GM19023 (cell line): ENCODE results near the gene CD3E.

ENCODE experiments used
- ATAC-seq: cut with Tn5 transposase; IDR thresholded peaks from one replicate; pipeline ENCODE4 v1.9.1; 2021; ENCODE audit warnings: mild to moderate bottlenecking, moderate library complexity; ENCODE audit not compliant: unreplicated experiment

CD3E gene

DNA sequence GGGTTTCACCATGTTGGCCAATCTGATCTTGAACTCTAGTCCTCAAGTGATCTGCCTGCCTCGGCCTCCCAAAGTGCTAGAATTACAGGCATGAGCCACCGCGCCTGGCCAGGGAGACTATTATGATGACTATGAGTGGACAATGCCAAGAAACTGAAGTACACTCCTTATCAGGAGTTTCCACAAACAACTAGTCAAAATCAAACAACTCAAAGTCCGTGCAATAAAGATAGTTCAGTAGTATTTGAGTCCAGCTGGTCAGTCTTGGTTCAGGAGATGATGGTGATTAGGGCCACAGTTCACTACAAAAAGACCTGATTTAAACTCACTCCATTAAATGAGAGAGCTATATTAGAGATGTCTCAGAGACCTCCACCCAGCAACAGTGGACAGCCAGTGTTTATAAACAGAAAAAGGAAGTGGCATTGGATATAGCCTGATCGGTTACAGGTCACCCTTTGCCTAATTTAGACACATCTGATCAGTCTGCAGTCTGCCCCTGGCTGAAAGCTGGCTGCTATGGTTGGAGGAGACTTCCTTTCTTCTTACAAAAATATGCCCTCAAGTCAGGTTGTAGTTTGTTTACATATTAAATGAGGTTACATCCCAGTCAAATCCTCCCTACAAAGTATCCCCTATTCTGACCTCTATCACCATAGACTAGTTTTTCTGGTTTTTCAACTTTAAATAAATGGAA is 17.0 kb downstream of the CD3E start:
- no peak for ATAC-seq

DNA sequence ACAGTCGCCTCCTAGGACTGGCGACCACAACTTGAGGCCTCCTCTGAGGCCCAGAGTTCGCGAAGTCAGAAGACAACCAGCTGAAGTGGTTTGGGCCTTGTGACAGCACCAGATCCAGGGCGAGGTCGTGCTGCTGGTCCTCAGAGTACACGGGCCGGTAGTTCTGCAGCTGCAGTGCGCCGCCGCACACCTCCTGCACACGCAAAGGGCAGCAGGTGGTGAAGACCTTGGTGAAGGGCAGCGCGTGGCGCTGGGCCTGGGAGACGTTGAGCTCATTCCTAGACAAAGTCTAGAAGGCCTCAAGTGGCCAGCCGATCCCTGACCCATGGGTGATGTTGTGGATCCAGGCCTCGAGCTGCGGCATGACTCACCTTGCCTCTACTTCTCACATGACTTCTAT is 18.2 kb downstream of the CD3E start:
- no peak for ATAC-seq

DNA sequence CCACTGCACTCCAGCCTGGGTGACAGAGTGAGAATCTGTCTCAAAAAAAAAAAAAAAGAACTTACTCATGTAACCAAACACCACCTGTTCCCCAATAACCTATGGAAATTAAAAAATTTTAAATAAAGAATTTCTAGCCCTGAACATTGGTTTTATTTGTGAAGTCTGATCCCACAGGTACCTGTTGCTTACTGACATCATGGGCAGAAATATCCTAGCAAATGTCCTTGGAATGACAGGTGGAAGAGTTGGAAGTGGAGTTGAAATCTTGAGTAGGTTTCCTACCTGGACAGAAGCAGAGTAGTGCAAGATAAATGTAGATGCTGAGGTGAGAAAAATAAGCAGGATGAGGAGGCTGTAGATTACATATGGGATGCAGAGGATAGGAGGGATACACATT is 20.8 kb downstream of the CD3E start:
- no peak for ATAC-seq

DNA sequence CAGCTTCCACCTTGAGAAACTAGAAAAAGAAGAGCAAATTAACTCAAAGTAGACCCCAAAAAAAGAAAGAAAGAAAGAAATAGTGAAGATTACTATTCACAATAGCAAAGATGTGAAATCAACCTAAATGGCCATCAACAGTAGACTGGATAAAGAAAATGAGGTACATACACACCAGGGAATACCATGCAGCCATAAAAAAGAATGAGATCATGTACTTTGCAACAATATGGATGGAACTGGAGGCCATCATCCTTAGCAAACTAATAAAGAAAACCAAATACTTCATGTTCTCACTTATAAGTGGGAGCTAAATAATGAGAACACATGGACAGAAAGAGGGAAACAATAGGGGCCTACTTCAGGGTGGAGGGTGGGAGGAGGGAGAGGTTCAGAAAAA is 24.2 kb downstream of the CD3E start:
- no peak for ATAC-seq

DNA sequence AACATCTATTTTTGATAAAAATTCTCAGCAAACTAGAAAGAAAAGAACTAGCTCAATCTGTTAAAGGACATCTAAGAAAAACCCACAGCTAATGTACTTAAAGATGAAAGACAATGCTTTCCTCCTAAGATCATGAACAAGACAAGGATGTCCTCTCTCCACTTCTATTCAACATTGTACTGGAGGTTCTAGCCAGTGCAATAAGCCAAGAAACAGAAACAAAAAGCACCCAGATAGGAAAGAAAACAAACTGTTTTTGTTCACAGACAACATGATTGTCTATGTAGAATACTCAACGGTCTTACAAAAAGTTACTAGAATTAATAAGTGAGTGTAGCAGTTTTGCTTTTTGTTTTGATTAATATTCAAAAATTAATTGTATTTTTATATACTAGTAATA is 30.2 kb downstream of the CD3E start:
- ATAC-seq = no peak

DNA sequence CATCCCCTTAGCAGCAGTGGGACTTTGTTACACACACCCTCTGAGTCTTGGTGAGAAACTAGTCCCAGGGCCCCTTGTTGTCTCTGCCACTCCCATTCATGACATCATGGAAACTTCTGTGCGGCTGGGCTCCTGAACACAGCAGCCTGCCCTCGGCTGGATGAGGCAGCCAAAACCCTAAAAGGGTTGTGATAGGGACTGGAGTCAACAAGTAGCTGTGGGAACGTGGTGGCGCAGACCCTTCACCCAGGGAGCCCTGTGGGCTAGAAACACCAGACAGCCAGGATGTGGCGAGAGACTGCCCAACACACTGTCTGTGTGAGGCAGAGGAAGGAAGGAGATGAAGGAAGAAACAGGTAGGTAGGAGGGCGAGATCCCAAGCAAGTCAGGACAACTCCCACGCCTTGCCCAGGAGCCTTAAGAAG is 34.1 kb downstream of the CD3E start:
- ATAC-seq = no peak

DNA sequence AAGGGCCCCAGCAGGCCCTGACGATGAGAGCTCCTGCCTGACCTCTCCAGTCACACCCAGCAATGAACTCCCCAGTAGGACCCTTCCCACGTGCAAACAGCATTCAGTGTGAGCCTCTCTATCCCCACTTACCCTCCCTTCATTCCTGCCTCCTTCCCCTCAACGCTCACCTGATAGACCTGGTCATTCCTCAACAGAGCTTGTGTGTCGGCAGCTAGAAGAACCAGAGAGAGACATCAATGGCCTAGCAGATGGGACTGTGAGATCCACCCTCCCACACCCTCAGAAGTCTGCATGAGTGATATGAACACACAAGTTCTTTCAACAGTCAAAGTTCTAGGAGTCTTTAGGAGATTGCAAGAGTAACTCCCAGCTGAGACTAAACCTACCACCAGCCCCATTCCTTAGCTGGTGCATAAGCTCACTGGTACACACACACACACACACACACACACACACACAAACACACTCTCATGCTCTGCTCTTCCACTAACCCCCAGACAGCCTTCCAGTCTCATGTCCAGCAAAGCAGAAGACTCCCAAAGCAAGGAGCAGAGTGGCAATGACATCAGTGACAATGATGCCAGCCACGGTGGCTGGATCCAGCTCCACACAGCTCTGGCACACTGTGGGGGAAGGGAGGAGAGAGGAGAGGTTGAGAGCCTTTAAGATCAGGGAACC is 34.9 kb downstream of the CD3E start:
- no peak for ATAC-seq

DNA sequence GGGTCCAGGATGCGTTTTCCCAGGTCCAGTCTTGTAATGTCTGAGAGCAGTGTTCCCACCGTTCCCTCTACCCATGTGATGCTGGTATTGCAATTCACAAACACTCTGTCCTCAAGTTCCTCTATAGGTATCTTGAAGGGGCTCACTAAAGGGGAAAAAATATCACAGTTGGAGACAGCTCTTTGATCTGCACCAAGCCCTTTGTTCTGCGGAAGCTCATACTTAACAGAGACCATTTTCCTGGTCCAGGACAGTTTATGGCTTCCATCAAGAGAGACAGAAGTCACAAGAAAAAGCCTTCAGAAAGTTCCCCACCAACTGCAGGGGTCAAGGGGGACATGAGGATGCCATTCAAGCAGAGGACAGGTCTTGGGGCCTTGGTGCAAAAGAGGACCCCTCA is 35.9 kb downstream of the CD3E start:
- no peak for ATAC-seq

DNA sequence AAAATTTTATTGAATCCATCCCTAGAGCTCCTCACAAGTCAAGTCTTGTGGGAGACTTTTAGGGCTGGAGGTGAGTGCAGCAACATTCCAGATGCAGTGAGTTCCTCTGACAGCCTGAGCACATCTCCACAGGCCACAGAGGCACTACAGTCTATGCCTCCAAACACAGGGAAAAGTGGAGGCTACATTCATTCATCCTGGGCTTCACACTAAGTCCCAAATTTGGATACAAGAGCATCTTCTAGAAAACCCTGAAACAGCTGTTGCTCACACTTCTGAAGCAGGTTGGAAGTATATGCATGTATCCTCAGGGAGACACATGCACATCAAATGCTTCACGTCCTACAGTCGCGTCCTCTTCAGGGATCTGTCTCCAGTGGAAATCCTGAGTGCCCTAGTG is 36.7 kb downstream of the CD3E start:
- no peak for ATAC-seq

DNA sequence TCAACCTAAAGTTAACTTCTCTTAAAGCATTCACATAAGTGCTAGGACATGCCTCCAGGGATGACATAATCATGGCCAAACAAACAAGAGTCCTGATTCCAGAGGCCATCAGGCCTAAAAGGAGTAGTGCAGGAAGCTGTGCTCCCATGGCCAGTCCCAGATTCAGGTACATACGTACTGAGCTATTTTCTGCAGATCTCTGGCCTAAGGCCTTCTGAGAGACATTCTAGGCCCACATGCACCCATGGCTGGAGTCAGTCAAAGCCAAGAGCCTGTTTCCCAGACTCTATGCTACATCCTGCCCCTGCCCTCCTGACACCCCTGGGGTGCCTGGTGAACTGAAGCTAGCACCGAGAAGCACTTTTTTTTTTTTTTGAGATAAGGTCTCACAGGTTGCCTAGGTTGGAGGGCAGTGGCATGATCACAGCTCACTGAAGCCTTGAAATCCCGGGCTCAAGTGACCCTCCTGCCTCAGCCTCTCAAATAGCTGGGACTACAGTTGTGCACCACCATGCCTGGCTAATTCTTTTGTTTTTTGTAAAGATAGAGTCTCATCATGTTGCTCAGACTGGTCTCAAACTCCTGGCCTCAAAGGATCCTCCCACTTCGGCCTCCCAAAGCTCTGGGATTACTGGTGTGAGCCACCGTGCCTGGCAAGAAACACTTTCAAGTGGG is 37.4 kb downstream of the CD3E start:
- ATAC-seq = no peak

DNA sequence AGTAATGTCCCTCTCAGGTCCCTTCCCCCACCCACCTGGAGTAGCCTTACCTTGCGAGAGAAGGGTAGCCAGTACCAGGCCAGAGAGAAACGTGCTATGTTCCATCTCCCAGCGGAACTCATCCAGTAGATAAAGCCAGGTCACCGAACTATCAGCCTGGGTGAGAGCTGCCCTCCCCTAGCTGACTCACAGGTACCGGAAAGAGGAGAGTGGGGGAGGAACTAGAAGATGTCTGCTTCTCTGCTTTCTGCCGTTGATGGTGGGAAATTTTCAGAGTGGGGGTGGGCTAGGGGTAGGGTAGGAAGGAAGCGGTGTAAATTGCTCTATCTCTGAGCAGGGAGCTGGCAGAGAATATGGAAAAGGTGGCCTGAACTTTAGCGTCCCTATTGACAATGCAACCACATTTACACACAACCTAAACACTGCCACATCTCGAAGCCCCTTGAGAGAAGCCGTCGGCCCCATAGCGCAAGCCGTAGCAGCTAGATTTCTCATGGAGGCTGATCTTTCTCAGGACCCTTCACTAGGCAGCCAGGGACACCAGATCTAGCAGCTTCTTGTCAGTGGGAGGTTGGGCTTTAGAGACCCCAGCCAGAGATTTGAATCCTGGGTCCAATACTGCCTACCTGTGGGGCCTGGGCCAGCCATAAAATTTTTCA is 38.1 kb downstream of the CD3E start, which contains the start of gene CD3D:
Gene CD3D (minus strand): TSS at position 203 of the 659 bp plus-strand sequence. CDS start 98 bp downstream, at position 105.
- no peak for ATAC-seq

DNA sequence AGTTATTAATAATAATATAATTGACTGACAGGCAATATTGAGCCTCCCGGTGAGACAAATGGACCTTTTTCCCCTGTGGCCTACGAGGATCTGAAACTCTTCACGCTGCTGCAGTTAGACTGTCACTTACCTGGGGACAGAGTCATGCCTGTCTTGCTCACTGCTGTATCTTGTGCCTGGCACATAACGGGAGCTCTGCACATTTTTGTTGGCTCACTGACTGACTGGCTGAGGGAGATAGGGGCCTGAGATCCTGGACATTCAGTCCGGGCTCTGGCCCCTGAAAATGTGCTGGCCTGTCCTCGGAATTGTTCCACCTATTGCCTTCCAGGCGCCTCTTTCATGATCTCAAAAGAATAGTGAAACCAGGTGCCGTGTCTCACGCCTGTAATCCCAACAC is 38.7 kb downstream of the CD3E start:
- no peak for ATAC-seq

DNA sequence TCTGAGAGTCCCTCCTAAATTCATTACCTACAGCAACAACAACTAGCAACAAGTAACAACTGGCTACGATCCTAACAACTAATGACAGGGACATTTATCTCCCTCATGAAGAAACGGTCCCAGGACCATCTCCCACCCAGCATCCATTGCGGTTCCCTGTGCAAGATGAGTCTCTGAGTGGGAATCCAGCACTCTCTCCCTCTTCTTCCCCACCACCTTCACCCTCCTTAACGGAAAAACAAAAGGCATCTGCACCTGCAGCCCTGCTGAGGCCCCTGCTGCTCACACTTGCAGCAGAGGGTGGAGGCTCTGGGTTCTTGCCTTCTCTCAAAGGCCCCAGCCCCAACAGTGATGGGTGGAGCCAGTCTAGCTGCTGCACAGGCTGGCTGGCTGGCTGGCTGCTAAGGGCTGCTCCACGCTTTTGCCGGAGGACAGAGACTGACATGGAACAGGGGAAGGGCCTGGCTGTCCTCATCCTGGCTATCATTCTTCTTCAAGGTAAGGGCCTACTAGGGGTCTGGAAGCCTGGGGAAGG is 39.5 kb downstream of the CD3E start, which contains the start of gene CD3G:
Gene CD3G (plus strand): TSS at position 364 of the 535 bp plus-strand sequence. CDS start 80 bp downstream, at position 444.
- ATAC-seq = no peak

DNA sequence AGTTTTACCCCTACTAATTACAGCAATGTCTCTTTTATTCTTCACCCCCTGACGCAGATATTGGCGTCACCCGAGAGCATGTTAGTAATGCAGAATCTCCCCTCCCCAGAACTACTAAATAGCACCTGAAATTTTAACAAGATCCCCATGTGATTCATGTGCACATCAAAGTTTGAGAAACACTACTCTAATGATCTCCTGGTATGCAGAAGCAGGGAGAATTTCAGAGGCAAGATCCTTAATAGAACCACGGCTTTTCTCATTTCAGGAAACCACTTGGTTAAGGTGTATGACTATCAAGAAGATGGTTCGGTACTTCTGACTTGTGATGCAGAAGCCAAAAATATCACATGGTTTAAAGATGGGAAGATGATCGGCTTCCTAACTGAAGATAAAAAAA is 44.9 kb downstream of the CD3E start:
- no peak for ATAC-seq

DNA sequence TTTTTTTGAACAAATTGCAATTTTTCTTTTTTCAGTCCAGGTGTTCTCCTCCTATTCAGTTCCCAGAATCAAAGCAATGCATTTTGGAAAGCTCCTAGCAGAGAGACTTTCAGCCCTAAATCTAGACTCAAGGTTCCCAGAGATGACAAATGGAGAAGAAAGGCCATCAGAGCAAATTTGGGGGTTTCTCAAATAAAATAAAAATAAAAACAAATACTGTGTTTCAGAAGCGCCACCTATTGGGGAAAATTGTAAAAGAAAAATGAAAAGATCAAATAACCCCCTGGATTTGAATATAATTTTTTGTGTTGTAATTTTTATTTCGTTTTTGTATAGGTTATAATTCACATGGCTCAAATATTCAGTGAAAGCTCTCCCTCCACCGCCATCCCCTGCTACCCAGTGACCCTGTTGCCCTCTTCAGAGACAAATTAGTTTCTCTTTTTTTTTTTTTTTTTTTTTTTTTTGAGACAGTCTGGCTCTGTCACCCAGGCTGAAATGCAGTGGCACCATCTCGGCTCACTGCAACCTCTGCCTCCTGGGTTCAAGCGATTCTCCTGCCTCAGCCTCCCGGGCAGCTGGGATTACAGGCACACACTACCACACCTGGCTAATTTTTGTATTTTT is 48.7 kb downstream of the CD3E start:
- ATAC-seq = no peak

DNA sequence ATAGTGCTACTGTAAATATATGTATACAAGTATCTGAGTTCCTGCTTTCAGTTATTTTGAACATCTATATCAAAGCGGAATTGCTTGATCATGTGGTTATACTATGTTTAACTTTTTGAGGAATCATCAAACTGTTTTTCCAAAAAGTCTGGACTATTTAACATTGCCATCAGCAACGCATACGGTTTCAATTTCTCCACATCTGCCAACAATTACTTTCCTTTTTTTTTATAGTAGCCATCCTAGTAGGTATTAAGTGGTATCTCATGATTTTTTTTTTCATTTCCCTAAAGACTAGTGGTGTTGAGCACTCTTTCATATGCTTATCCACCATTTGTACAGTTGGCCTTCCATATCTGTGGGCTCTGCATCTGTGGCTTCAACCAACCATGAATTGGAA is 53.5 kb downstream of the CD3E start:
- no peak for ATAC-seq

DNA sequence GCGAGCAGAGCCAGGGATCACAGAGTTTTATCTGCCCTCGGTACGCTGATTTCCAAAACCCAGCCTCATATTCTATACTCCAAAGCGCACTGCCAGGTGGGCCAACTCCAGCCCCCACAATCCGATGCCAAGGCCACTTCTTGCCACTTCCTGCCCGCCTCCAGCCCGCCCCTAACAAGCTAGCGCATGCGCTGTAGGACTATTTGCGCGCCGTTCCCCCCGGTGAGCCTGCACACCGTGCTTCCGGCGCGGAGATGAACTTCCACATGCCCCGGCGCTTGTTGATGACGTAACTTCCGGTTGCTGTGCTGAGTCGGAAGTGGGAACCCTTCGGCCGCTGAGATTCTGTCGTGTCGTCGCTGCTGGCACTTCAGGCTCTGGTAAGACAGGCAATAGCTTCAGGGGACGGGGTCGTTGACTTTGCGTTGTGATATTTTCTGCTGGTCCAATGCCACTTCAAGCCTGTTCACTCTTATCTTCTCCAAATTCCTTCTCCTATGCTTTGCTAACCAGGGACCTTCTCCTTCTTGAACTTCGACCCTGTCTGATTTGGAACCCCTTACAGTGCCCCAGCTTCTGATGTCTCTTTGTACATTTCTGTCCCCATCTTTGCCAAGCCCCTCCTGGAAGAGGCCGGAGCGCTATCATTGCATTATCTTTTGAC is 54.9 kb downstream of the CD3E start, which contains the start of gene UBE4A:
Gene UBE4A (plus strand): TSS at position 306 of the 664 bp plus-strand sequence. CDS start 5,481 bp downstream, outside the sequence.
- ATAC-seq = peak; percentile 96

DNA sequence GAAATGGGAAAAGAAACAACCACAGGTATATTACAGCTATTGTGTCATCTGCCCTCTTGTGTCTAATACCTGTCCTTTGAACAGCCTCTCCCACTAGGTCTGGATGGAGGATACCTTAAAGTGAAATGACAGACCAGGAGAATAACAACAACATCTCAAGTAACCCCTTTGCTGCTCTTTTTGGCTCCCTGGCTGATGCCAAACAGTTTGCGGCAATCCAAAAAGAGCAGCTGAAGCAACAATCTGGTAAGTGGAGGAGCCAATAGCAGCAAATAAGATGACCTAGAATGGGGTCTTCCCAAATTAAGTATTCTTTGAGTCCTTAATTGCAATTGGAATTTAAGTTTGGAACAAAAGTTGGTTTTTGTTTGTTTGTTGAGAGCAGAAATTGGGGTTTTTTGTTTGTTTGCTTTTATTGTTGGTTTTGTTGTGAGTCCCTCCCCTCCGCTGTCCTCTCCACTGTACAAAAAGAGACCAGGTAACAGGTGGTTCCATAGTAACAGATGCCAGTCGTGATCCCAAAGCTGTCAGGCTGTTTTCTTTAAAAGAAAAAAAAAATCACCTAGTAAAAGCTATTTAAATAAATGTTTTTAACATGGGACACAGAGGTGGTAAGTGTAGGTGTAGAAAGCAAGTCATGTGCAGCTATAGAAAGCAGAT is 60.6 kb downstream of the CD3E start:
- ATAC-seq = no peak
